ENCODE data around the gene CENPC.

DNA sequence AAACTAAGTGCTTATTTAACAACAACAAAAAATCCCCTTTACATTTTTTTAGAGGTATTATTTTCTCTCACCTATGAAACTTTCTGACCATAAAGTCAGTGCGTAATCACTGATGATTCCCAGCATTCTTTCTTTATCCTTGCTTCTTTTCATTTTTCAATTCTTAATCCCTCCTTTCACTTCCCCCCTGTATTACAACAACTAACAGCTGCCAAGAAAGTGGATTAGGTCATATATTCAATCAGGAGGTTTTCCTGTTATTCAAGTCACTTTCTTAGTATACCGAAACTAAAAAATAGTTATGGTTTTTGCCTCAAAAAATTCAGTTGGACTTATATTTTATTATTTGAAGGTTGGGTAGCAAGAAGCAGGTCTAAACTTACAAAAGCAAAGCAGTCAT, 11.1 kb upstream of the CENPC start:
- TF ChIP-seq EZH2phosphoT487 (IDR thresholded peaks at IDR 0.05; ENCODE audit: low read length): no peak
- TF ChIP-seq, protein P1, sequence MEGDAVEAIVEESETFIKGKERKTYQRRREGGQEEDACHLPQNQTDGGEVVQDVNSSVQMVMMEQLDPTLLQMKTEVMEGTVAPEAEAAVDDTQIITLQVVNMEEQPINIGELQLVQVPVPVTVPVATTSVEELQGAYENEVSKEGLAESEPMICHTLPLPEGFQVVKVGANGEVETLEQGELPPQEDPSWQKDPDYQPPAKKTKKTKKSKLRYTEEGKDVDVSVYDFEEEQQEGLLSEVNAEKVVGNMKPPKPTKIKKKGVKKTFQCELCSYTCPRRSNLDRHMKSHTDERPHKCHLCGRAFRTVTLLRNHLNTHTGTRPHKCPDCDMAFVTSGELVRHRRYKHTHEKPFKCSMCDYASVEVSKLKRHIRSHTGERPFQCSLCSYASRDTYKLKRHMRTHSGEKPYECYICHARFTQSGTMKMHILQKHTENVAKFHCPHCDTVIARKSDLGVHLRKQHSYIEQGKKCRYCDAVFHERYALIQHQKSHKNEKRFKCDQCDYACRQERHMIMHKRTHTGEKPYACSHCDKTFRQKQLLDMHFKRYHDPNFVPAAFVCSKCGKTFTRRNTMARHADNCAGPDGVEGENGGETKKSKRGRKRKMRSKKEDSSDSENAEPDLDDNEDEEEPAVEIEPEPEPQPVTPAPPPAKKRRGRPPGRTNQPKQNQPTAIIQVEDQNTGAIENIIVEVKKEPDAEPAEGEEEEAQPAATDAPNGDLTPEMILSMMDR (IDR thresholded peaks at IDR 0.05; ENCODE audit: low read length): no peak

Data from MM.1S (cell line).